Liver (tissue), 9 donors: ENCODE data around the gene CD109. TPM values are rescaled to one million over a fixed set of nuclear protein-coding genes. Genes with fewer than 3 reads are reported as not detected.

Experiments used
- DNase-seq: peaks from one replicate; pipeline ENCODE4 v3.0.0-alpha.2; 2017; ENCODE audit warnings: low spot score
- H3K27ac ChIP-seq, 2 donors: one replicate each; pipeline ENCODE4 v1.7.0; 2013; ENCODE audit warnings: inconsistent platforms in 2 of 2, low read length in 2 of 2, control low read depth in 1 of 2, low read depth in 1 of 2, mild to moderate bottlenecking in 1 of 2
- H3K27me3 ChIP-seq, 4 donors: one replicate each; pipeline versions ENCODE4 v1.6.1 to v1.7.0; 2013; ENCODE audit warnings: low read length in 3 of 4, inconsistent platforms in 1 of 4, mild to moderate bottlenecking in 1 of 4, moderate library complexity in 1 of 4; ENCODE audit not compliant: control insufficient read depth in 4 of 4, insufficient read depth in 4 of 4
- H3K36me3 ChIP-seq, 4 donors: one replicate each; pipeline versions ENCODE4 v1.6.1 to v1.7.0; 2013; ENCODE audit warnings: low read length in 3 of 4, mild to moderate bottlenecking in 3 of 4, low read depth in 1 of 4, moderate library complexity in 1 of 4; ENCODE audit not compliant: control insufficient read depth in 4 of 4, insufficient read depth in 3 of 4
- H3K4me1 ChIP-seq, 4 donors: one replicate each; pipeline versions ENCODE4 v1.6.1 to v1.7.0; 2013; ENCODE audit warnings: low read length in 3 of 4, mild to moderate bottlenecking in 3 of 4, moderate library complexity in 1 of 4; ENCODE audit not compliant: control insufficient read depth in 4 of 4, insufficient read depth in 4 of 4
- H3K4me3 ChIP-seq, 3 donors: one replicate each; pipeline versions ENCODE4 v1.6.1 to v1.7.0; 2013; ENCODE audit warnings: low read length in 3 of 3, control low read depth in 1 of 3, low read depth in 1 of 3, mild to moderate bottlenecking in 1 of 3
- H3K9ac ChIP-seq, 2 donors: one replicate each; pipeline ENCODE4 v1.7.0; 2013; ENCODE audit warnings: low read length in 2 of 2, mild to moderate bottlenecking in 2 of 2, moderate library complexity in 2 of 2, control low read depth in 1 of 2, low read depth in 1 of 2
- H3K9me3 ChIP-seq, 4 donors: one replicate each; pipeline versions ENCODE4 v1.6.1 to v1.7.0; 2013; ENCODE audit warnings: low read length in 3 of 4; ENCODE audit not compliant: control insufficient read depth in 4 of 4
- ATF3 ChIP-seq: IDR thresholded peaks from 2 replicates; pipeline ENCODE4 v1.6.1; 2016; ENCODE audit warnings: antibody characterized with exemption
- CTCF ChIP-seq: fragments of 150-350 bp; IDR thresholded peaks from 2 replicates; pipeline ENCODE4 v1.5.1; 2017; ENCODE audit warnings: improper control_type of control experiment, low read depth, low read length; ENCODE audit not compliant: missing input control
- EGR1 ChIP-seq, 2 donors: IDR thresholded peaks; 2 replicates each; pipeline ENCODE4 v1.6.1; 2016 to 2018; ENCODE audit warnings: antibody characterized with exemption in 2 of 2, low read depth in 2 of 2
- FOXA1 ChIP-seq: IDR thresholded peaks from 2 replicates; pipeline ENCODE4 v1.6.1; 2016; ENCODE audit warnings: antibody characterized with exemption
- FOXA2 ChIP-seq: IDR thresholded peaks from 2 replicates; pipeline ENCODE4 v1.6.1; 2016; ENCODE audit warnings: antibody characterized with exemption
- GABPA ChIP-seq, 2 donors: IDR thresholded peaks in 1 of 2; conservative IDR thresholded peaks in 1 of 2; 2 replicates each; pipeline ENCODE4 v1.6.1; 2016; ENCODE audit warnings: antibody characterized with exemption in 2 of 2, mild to moderate bottlenecking in 1 of 2, moderate library complexity in 1 of 2
- HNF4G ChIP-seq: IDR thresholded peaks from 2 replicates; pipeline ENCODE4 v1.6.1; 2016; ENCODE audit warnings: antibody characterized with exemption
- JUND ChIP-seq, 2 donors: IDR thresholded peaks; 2 replicates each; pipeline ENCODE4 v1.6.1; 2016; ENCODE audit warnings: antibody characterized with exemption in 2 of 2
- MAX ChIP-seq: IDR thresholded peaks from 2 replicates; pipeline ENCODE4 v1.6.1; 2016; ENCODE audit warnings: antibody characterized with exemption
- REST ChIP-seq: IDR thresholded peaks from 2 replicates; pipeline ENCODE4 v1.6.1; 2016; ENCODE audit warnings: antibody characterized with exemption, mild to moderate bottlenecking
- RXRA ChIP-seq, 2 donors: IDR thresholded peaks; 2 replicates each; pipeline ENCODE4 v1.6.1; 2017 to 2018; ENCODE audit warnings: antibody characterized with exemption in 2 of 2, mild to moderate bottlenecking in 1 of 2
- SP1 ChIP-seq: IDR thresholded peaks from 2 replicates; pipeline ENCODE4 v1.6.1; 2018; ENCODE audit warnings: antibody characterized with exemption, mild to moderate bottlenecking
- YY1 ChIP-seq: IDR thresholded peaks from 2 replicates; pipeline ENCODE4 v1.6.1; 2016; ENCODE audit warnings: antibody characterized with exemption, mild to moderate bottlenecking
- ZBTB33 ChIP-seq: IDR thresholded peaks from 2 replicates; pipeline ENCODE4 v1.6.1; 2016; ENCODE audit warnings: antibody characterized with exemption
- WGBS: extraction: QIAGEN DNeasy Blood & Tissue Kit; methylation state at CpG from one replicate; pipeline ENCODE4 v1.1.7; 2013; 5-methylcytosine and 5-hydroxymethylcytosine counted together
- polyA plus RNA-seq, 2 donors: library from polyadenylated mRNA; stranded (reverse) in 1 of 2; unstranded in 1 of 2; fragments of 200-250 nt in 1 of 2; fragments of >200 nt in 1 of 2; fragmentation: Nextera tagmentation in 1 of 2; extraction: Ambion mirVana in 1 of 2; gene quantifications; one replicate each; pipeline versions ENCODE4 v1.2.1 to v1.2.3, GENCODE V29; 2013 to 2015
- total RNA-seq, 2 donors: library from RNA; depleted of rRNA; stranded (reverse); fragments of >200 nt; gene quantifications; one replicate each; pipeline ENCODE4 v1.2.3, GENCODE V29; 2014
- donor health status: healthy.
- donor health status: healthy.
- donor health status: healthy.
- donor health status: healthy.
- donor health status: healthy.

Gene CD109
- total and polyA plus RNA-seq, 4 donors, result 0.18 to 2.0 (median 0.32) TPM

- TF ChIP-seq CTCF (no peak), EGR1 (IDR thresholded peaks at IDR 0.05; ENCODE audit: low read depth in 2 of 2) (no peak), FOXA1 (no peak), GABPA (IDR thresholded peaks at IDR 0.05 in 1 of 2, conservative IDR thresholded peaks at IDR 0.05 in 1 of 2) (no peak), SP1 (no peak)
Observed at GRCh38 chr6:73657201-73657600, 38.8 kb upstream of the CD109 start (continued).

GRCh38 chr6:73664701-73665100 lies 31.3 kb upstream of the CD109 start:
- DNase-seq, result no peak
- Histone ChIP-seq H3K4me3 (no peak overlapping the region), H3K9me3 (no peaks in the 10 kb centered on the region), H3K27me3 (no peaks in the 10 kb centered on the region), H3K4me1 (no peaks in the 10 kb centered on the region), H3K36me3 (no peaks in the 10 kb centered on the region), H3K27ac (no peak overlapping the region), H3K9ac (no peak overlapping the region)
- 86% methylated on average over 2 of the region's 2 CpGs for WGBS
- TF ChIP-seq JUND (IDR thresholded peaks at IDR 0.05), result no peak
- TF ChIP-seq FOXA1, result no peak
- TF ChIP-seq HNF4G, result no peak
- no peak for TF ChIP-seq GABPA (IDR thresholded peaks at IDR 0.05 in 1 of 2, conservative IDR thresholded peaks at IDR 0.05 in 1 of 2)
- TF ChIP-seq FOXA2, result no peak
- TF ChIP-seq YY1, result no peak
- TF ChIP-seq MAX, result no peak
- no peak for TF ChIP-seq REST
- TF ChIP-seq CTCF, result no peak
- no peak for TF ChIP-seq ZBTB33
- no peak for TF ChIP-seq ATF3
- no peak for TF ChIP-seq RXRA (IDR thresholded peaks at IDR 0.05)
